CD4-positive, CD25-positive, alpha-beta regulatory T cell (primary cell): ENCODE results near the gene TENM4. TPM values are rescaled to one million over a fixed set of nuclear protein-coding genes. Genes with fewer than 3 reads are reported as not detected.
"Not testable (repeated sequence)": the region's sequence is repeated elsewhere in the genome, so short reads cannot be mapped to it uniquely, and the experiment has no call there.

Experiments used
- ATAC-seq, 2 donors: fragments of 150-1000 bp; cut with Tn5 transposase; one replicate each; pipeline ENCODE4 v1.10.0; 2021; ENCODE audit warnings: low read depth in 2 of 2, moderate number of reproducible peaks in 2 of 2, moderate library complexity in 1 of 2
- DNase-seq, 3 donors: peaks; one replicate each; pipeline versions ENCODE4 v3.0.0 to v3.0.0-alpha.2; 2012 to 2022; ENCODE audit warnings: mixed read lengths in 1 of 3
- H3K27ac ChIP-seq: one replicate; pipeline ENCODE4 v1.7.0; 2013; ENCODE audit warnings: mild to moderate bottlenecking, low read length; ENCODE audit not compliant: insufficient read depth, poor library complexity, severe bottlenecking
- H3K27me3 ChIP-seq: one replicate; pipeline ENCODE4 v1.7.0; 2013; ENCODE audit warnings: low read length; ENCODE audit not compliant: control insufficient read depth, insufficient read depth
- H3K36me3 ChIP-seq: one replicate; pipeline ENCODE4 v1.7.0; 2013; ENCODE audit warnings: mild to moderate bottlenecking, low read length, moderate library complexity; ENCODE audit not compliant: control insufficient read depth, insufficient read depth
- H3K4me1 ChIP-seq: 2 replicates; pipeline ENCODE4 v1.7.0; 2013; ENCODE audit warnings: mild to moderate bottlenecking, low read length; ENCODE audit not compliant: insufficient read depth, control insufficient read depth, poor library complexity, severe bottlenecking
- H3K4me3 ChIP-seq: one replicate; pipeline ENCODE4 v1.7.0; 2013; ENCODE audit warnings: low read depth, mild to moderate bottlenecking, low read length, moderate library complexity
- H3K9me3 ChIP-seq, 2 experiments: 1 replicate in 1 of 2; 2 replicates in 1 of 2; pipeline ENCODE4 v1.7.0; 2013; ENCODE audit warnings: low read length in 2 of 2, mild to moderate bottlenecking in 1 of 2, moderate library complexity in 1 of 2; ENCODE audit not compliant: control insufficient read depth in 2 of 2
- H3K27ac Mint-ChIP-seq, 3 donors: one replicate each; pipeline ENCODE4 v1.8.0; 2020 to 2022; ENCODE audit warnings: mild to moderate bottlenecking in 3 of 3, mixed read lengths in 3 of 3, moderate library complexity in 2 of 3
- H3K27me3 Mint-ChIP-seq: one replicate; pipeline ENCODE4 v1.8.0; 2022; ENCODE audit warnings: mild to moderate bottlenecking, mixed read lengths
- H3K36me3 Mint-ChIP-seq: one replicate; pipeline ENCODE4 v1.8.0; 2020; ENCODE audit warnings: mixed read lengths
- H3K4me1 Mint-ChIP-seq, 4 donors: one replicate each; pipeline ENCODE4 v1.8.0; 2020 to 2022; ENCODE audit warnings: mixed read lengths in 4 of 4, mild to moderate bottlenecking in 1 of 4
- H3K4me3 Mint-ChIP-seq, 4 donors: one replicate each; pipeline ENCODE4 v1.8.0; 2020 to 2022; ENCODE audit warnings: mild to moderate bottlenecking in 4 of 4, mixed read lengths in 4 of 4, moderate library complexity in 3 of 4
- H3K9me3 Mint-ChIP-seq, 7 donors: one replicate each; pipeline ENCODE4 v1.8.0; 2020 to 2022; ENCODE audit warnings: mixed read lengths in 7 of 7, mild to moderate bottlenecking in 3 of 7, moderate library complexity in 2 of 7
- polyA plus RNA-seq, 4 donors: library from polyadenylated mRNA; unstranded; fragments of 300-500 nt; fragmentation: Illumina TruSeq; gene quantifications; one replicate each; pipeline ENCODE4 v1.2.3, GENCODE V29; 2021
- total RNA-seq: library from RNA; stranded (reverse); gene quantifications from one replicate; pipeline ENCODE4 v1.2.3, GENCODE V29; 2022

The TENM4 gene
- total and polyA plus RNA-seq, 5 donors from 2014 or later, result 0.02 TPM; not detected in 4

- Mint-ChIP-seq H3K9me3 (peaks cover 0 to 1% (median 0%) of the 10 kb centered on the region in 7 donors), H3K36me3 (no peaks in the 10 kb centered on the region), H3K4me1 (no peaks in the 10 kb centered on the region), H3K27me3 (no peaks in the 10 kb centered on the region), H3K27ac (no peak overlapping the region), H3K4me3 (no peak overlapping the region)
- Histone ChIP-seq H3K36me3 (no peaks in the 10 kb centered on the region), H3K27me3 (no peaks in the 10 kb centered on the region), H3K4me1 (no peaks in the 10 kb centered on the region), H3K27ac (no peak overlapping the region), H3K4me3 (no peak overlapping the region), H3K9me3 (no peaks in the 10 kb centered on the region)
- DNase-seq (no peak), ATAC-seq (no peak)
Measured at GRCh38 chr11:79227767-79228755, 212.8 kb downstream of the TENM4 start.

- DNase-seq (no peak), ATAC-seq (no peak)
- Histone ChIP-seq H3K27ac (no peak overlapping the region), H3K4me1 (no peaks in the 10 kb centered on the region), H3K9me3 (no peaks in the 10 kb centered on the region), H3K27me3 (no peaks in the 10 kb centered on the region), H3K4me3 (no peak overlapping the region), H3K36me3 (no peaks in the 10 kb centered on the region)
- Mint-ChIP-seq H3K27me3 (no peaks in the 10 kb centered on the region), H3K27ac (no peak overlapping the region), H3K4me1 (no peaks in the 10 kb centered on the region), H3K4me3 (no peak overlapping the region), H3K9me3 (peaks cover 0 to 5% (median 0%) of the 10 kb centered on the region in 7 donors), H3K36me3 (no peaks in the 10 kb centered on the region)
Measured at GRCh38 chr11:79227308-79227707, 213.5 kb downstream of the TENM4 start.

- Histone ChIP-seq H3K27me3 (no peaks in the 10 kb centered on the region), H3K27ac (no peak overlapping the region), H3K36me3 (no peaks in the 10 kb centered on the region), H3K9me3 (no peaks in the 10 kb centered on the region), H3K4me3 (no peak overlapping the region), H3K4me1 (no peaks in the 10 kb centered on the region)
- no peak for DNase-seq
- no peaks in the 10 kb centered on the region for H3K36me3 Mint-ChIP-seq
- H3K9me3 Mint-ChIP-seq, result peaks cover 0 to 8% (median 0%) of the 10 kb centered on the region in 7 donors
- no peaks in the 10 kb centered on the region for H3K27me3 Mint-ChIP-seq
- ATAC-seq, result no peak
- no peak overlapping the region for H3K27ac Mint-ChIP-seq
- H3K4me1 Mint-ChIP-seq, result no peaks in the 10 kb centered on the region
- no peak overlapping the region for H3K4me3 Mint-ChIP-seq
Measured at GRCh38 chr11:79226126-79226525, 214.7 kb downstream of the TENM4 start.

- H3K4me3 ChIP-seq, H3K36me3 ChIP-seq, H3K27me3 Mint-ChIP-seq, H3K9me3 Mint-ChIP-seq, H3K36me3 Mint-ChIP-seq, H3K27ac ChIP-seq, H3K4me1 Mint-ChIP-seq, H3K4me1 ChIP-seq, H3K27me3 ChIP-seq, ATAC-seq, H3K4me3 Mint-ChIP-seq, DNase-seq, H3K27ac Mint-ChIP-seq, H3K9me3 ChIP-seq: not testable (repeated sequence)
Measured at GRCh38 chr11:79222163-79222562, 218.7 kb downstream of the TENM4 start.

- Histone ChIP-seq H3K36me3 (no peaks in the 10 kb centered on the region), H3K27ac (no peak overlapping the region), H3K27me3 (no peaks in the 10 kb centered on the region), H3K4me1 (no peaks in the 10 kb centered on the region), H3K4me3 (no peak overlapping the region), H3K9me3 (no peaks in the 10 kb centered on the region)
- DNase-seq, result no peak
- Mint-ChIP-seq H3K4me1 (no peaks in the 10 kb centered on the region), H3K27ac (no peak overlapping the region), H3K4me3 (no peak overlapping the region), H3K36me3 (no peaks in the 10 kb centered on the region), H3K27me3 (peaks cover 4% of the 10 kb centered on the region), H3K9me3 (peaks cover 0 to 8% (median 0%) of the 10 kb centered on the region in 7 donors)
- ATAC-seq, result no peak
Measured at GRCh38 chr11:79221444-79222130, 219.2 kb downstream of the TENM4 start.

- Histone ChIP-seq H3K9me3 (no peaks in the 10 kb centered on the region), H3K27me3 (no peaks in the 10 kb centered on the region), H3K4me1 (no peaks in the 10 kb centered on the region), H3K36me3 (no peaks in the 10 kb centered on the region), H3K27ac (no peak overlapping the region), H3K4me3 (no peak overlapping the region)
- no peak overlapping the region for H3K27ac Mint-ChIP-seq
- no peaks in the 10 kb centered on the region for H3K4me1 Mint-ChIP-seq
- peaks cover 4% of the 10 kb centered on the region for H3K27me3 Mint-ChIP-seq
- ATAC-seq, result no peak
- no peak for DNase-seq
- no peaks in the 10 kb centered on the region for H3K36me3 Mint-ChIP-seq
- H3K9me3 Mint-ChIP-seq, result peaks cover 0 to 8% (median 0%) of the 10 kb centered on the region in 7 donors
- no peak overlapping the region for H3K4me3 Mint-ChIP-seq
Measured at GRCh38 chr11:79220171-79220570, 220.7 kb downstream of the TENM4 start.

GRCh38 chr11:79219186-79220045 lies 221.4 kb downstream of the TENM4 start:
- Histone ChIP-seq H3K4me3 (no peak overlapping the region), H3K4me1 (no peaks in the 10 kb centered on the region), H3K9me3 (no peaks in the 10 kb centered on the region), H3K36me3 (no peaks in the 10 kb centered on the region), H3K27ac (no peak overlapping the region), H3K27me3 (no peaks in the 10 kb centered on the region)
- Mint-ChIP-seq H3K4me1 (no peaks in the 10 kb centered on the region), H3K4me3 (no peak overlapping the region), H3K9me3 (peaks cover 0 to 8% (median 0%) of the 10 kb centered on the region in 7 donors), H3K36me3 (no peaks in the 10 kb centered on the region), H3K27me3 (peaks cover 4% of the 10 kb centered on the region), H3K27ac (no peak overlapping the region)
- DNase-seq, result no peak
- no peak for ATAC-seq
